Motor neuron (in vitro differentiated cells): ENCODE results near the gene ASB12. TPM values are rescaled to one million over a fixed set of nuclear protein-coding genes. Genes with fewer than 3 reads are reported as not detected.

Source experiments
- total RNA-seq, 8 experiments: library from RNA; unstranded; fragments of 300-600 nt; gene quantifications; 2 replicates each; pipeline versions ENCODE4 v1.2.3 to v1.2.4, GENCODE V29; 2022

The ASB12 gene
- total RNA-seq, 8 experiments from 2014 or later = 0.11 to 0.54 (median 0.38) TPM; not detected in 3

Other genes starting within 250 kb of the ASB12 start
- 10 to 100 TPM in 3 of 8 experiments, 1 to 10 TPM in 5; 1.7 to 11.7 (median 9.0) TPM for gene AMER1, start 24.9 kb downstream of the ASB12 start, total RNA-seq
- 1 to 10 TPM in 5 of 8 experiments, under 1 TPM in 2, not detected in 1; 0.38 to 4.9 (median 1.9) TPM for gene MTMR8, start 164.8 kb upstream of the ASB12 start, total RNA-seq